B cell (primary cell): ENCODE results near the gene QRICH1.

Experiments
- CTCF ChIP-seq: fragments of 200-600 bp; IDR thresholded peaks from one replicate; pipeline ENCODE4 v1.8.0; 2022; ENCODE audit warnings: antibody characterized with exemption, mild to moderate bottlenecking
- EZH2 ChIP-seq: IDR thresholded peaks from 2 replicates; pipeline ENCODE4 v1.6.1; 2012; ENCODE audit warnings: borderline replicate concordance, low read depth, mild to moderate bottlenecking, moderate library complexity, low read length; ENCODE audit not compliant: insufficient read depth, poor library complexity, severe bottlenecking

DNA sequence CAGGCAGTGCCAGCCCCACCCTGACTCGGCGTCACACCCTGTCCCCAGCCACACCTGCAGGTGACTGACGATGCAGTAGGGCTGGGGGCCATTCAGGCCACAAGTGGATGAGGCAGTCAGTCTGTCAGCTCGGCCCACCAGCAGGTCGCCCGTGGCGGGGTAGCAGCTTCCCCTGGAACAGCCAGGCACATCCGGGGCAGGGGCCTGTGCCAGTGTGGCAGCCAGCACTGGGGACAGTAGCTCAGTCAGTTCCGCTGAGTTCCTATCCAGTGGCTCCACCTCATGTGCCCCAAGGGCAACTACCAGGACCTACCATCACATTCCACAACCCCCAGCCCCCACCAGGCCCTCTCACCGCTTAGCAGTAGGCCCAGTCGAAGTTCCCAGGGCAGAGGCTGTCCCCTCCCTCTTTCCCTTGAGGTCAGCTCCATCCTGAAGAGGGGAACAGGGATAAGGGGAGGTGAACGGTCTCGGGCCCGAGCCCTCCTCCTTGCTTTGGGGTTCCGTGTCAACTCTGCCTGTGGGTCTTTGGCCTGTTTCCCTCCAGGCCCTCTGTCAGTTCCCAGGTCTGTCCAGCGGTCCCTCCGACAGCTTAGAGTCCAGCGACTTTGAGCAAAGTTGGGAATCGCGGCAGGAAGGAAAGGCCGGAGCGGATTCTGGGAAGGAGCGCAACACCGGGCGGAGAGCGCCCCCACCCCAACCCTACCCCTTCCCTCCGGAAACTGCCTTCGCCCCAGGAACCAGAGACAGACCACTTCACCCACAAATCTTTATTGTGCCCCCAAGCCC, 38.8 kb upstream of the QRICH1 start, which contains the start of gene LAMB2:
- TF ChIP-seq CTCF (no peak), EZH2 (no peak)
